ENCODE data around the gene TMEM175. TPM values are rescaled to one million over a fixed set of nuclear protein-coding genes. Genes with fewer than 3 reads are reported as not detected.

TMEM175 gene
- total RNA-seq, 1 donor from 2014 or later, result 24.5 TPM

DNA sequence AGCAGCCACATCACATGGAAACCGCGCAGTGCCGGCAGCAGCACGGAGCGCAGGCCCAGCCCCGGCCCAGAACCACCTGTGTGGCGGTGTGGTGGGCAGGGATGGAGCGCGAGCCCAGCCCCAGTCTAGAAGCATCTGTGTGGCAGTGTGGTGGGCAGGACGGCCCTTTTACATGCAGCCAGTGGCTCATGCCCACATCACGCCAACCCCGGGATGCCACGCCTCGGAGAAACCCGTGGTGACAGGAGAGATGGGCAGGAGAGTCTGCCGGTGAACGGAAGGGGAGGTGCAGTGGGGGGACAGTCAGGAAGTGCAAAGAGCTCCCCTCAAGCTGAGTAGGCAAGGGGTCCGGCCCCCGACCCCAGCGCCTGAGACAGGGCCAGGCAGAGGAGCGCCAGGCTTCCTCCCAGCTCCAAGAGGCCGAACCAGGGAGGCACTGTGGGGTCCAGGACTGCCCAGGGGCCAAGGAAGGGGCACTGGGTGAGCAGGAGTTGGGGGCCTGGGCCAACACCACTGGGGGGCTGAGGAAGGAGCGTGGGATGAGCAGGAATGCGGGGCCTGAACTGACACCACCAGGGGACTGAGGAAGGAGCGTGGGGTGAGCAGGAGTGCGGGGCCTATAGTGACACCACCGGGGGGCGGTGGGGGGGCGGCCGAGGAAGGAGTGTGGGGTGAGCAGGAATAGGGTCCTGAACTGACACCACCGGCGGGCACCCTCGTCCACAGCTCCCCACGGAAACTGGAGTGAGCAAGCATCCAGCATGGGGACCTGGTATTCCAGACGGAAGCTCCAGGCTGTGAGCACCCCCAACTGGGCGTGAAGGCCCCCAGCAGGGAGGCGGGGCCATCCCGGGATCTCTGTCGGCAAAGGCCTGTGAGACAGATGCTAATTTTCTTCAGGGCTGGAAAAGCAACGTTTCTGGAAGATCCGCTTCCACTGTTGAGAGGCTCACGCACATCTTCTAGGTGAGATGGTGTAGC lies 28.9 kb upstream of the TMEM175 start:
- TF ChIP-seq, protein P1, sequence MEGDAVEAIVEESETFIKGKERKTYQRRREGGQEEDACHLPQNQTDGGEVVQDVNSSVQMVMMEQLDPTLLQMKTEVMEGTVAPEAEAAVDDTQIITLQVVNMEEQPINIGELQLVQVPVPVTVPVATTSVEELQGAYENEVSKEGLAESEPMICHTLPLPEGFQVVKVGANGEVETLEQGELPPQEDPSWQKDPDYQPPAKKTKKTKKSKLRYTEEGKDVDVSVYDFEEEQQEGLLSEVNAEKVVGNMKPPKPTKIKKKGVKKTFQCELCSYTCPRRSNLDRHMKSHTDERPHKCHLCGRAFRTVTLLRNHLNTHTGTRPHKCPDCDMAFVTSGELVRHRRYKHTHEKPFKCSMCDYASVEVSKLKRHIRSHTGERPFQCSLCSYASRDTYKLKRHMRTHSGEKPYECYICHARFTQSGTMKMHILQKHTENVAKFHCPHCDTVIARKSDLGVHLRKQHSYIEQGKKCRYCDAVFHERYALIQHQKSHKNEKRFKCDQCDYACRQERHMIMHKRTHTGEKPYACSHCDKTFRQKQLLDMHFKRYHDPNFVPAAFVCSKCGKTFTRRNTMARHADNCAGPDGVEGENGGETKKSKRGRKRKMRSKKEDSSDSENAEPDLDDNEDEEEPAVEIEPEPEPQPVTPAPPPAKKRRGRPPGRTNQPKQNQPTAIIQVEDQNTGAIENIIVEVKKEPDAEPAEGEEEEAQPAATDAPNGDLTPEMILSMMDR (IDR thresholded peaks at IDR 0.05), result no peak
- no peak for ATAC-seq (ENCODE audit: low read depth)
- POLR2A ChIA-PET, result no interaction called here

GRCh38 chr4:905485-906338 lies 26.5 kb upstream of the TMEM175 start:
- H3K36me3 Mint-ChIP-seq (ENCODE audit: low read depth), result peaks cover 62% of the 10 kb centered on the region
- H3K4me3 Mint-ChIP-seq, result no peak overlapping the region
- ATAC-seq (ENCODE audit: low read depth) (no peak), DNase-seq (no peak)
- no peaks in the 10 kb centered on the region for H3K4me1 Mint-ChIP-seq
- ChIA-PET CTCF (no interaction called here), POLR2A (interaction anchor here (1.3 kb wide), 1 partner anchor 17 kb away, joined by 3 read pairs; no protein-coding TSS in a partner anchor)
- no peak overlapping the region for H3K27ac Mint-ChIP-seq
- intact Hi-C loops (cut with micrococcal nuclease), result no loop called here
- H3K9me3 Mint-ChIP-seq, result no peaks in the 10 kb centered on the region
- TF ChIP-seq, protein P1 (IDR thresholded peaks at IDR 0.05), result no peak
- H3K27me3 Mint-ChIP-seq, result no peaks in the 10 kb centered on the region

More for the DNA sequence above, 28.9 kb upstream of the TMEM175 start:
- Mint-ChIP-seq H3K9me3 (no peaks in the 10 kb centered on the region), H3K27ac (no peak overlapping the region), H3K36me3 (ENCODE audit: low read depth) (peaks cover 67% of the 10 kb centered on the region), H3K4me3 (no peak overlapping the region), H3K27me3 (no peaks in the 10 kb centered on the region), H3K4me1 (no peaks in the 10 kb centered on the region)
- intact Hi-C loops (cut with micrococcal nuclease), result no loop called here
- no peak for DNase-seq
- CTCF ChIA-PET, result no interaction called here

DNA sequence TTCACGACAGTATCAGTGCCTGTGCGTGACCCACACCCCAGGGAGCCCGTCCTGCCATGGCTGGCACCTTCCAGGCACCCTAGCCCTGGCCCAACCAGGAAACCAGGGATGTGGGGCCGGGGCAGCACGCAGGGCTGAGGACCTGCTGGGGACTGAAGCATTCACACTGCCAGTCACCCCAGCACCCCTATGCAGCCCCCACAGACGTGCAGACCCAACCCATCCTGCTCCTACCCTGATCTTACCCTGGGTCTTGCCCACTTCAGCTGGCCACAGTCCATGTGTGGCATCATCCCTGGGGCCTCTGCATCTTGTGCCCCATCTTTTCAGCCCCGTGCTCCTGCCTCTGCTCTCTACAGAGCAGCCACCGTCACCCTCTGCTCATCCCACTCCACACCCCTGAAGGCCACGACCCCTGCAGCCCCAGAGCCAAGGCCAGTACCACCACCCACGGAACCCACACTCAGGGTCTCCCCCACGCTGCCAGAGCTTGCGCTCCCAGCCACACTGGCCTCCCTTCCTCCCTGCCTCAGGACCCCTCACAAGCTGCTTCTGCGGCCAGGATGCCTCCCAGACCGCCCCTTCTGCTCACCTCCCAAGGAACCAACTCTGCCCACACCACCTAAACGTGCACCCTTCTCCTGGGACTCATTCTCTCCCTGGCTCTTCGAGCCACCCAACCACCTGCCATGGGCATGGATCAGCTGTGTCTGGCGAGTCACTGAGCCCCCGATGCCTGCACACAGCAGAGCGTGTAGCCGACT lies 25.7 kb upstream of the TMEM175 start:
- H3K4me1 Mint-ChIP-seq, result no peaks in the 10 kb centered on the region
- TF ChIP-seq, protein P1 (IDR thresholded peaks at IDR 0.05), result no peak
- no peak overlapping the region for H3K4me3 Mint-ChIP-seq
- ChIA-PET POLR2A (interaction anchor here (1.3 kb wide), 1 partner anchor 16 kb away, joined by 3 read pairs; no protein-coding TSS in a partner anchor), CTCF (no interaction called here)
- H3K27ac Mint-ChIP-seq, result peak overlapping the region; percentile 31
- H3K27me3 Mint-ChIP-seq, result no peaks in the 10 kb centered on the region
- H3K36me3 Mint-ChIP-seq (ENCODE audit: low read depth), result peaks cover 65% of the 10 kb centered on the region
- ATAC-seq (ENCODE audit: low read depth) (no peak), DNase-seq (no peak)
- H3K9me3 Mint-ChIP-seq, result no peaks in the 10 kb centered on the region
- intact Hi-C loops (cut with micrococcal nuclease), result no loop called here

DNA sequence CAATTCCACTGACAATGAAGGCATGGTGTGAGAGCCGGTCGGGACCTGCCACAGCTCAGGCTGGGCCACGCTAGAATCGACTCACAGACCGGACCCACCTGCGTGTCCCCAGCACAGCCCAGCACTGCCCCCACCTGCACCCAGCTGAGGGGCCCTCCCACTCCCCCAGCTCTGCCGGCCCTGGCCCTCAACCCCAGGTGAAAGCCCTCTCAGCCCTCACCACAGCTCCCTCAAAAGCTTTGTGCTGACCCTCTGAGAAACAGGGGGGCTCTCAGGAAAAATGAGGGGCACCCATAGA lies 25.2 kb upstream of the TMEM175 start:
- H3K27me3 Mint-ChIP-seq, result no peaks in the 10 kb centered on the region
- TF ChIP-seq, protein P1 (IDR thresholded peaks at IDR 0.05), result no peak
- no peaks in the 10 kb centered on the region for H3K9me3 Mint-ChIP-seq
- H3K4me1 Mint-ChIP-seq, result no peaks in the 10 kb centered on the region
- no peak overlapping the region for H3K27ac Mint-ChIP-seq
- no peak overlapping the region for H3K4me3 Mint-ChIP-seq
- ATAC-seq (ENCODE audit: low read depth), result no peak
- CTCF ChIA-PET, result no interaction called here
- H3K36me3 Mint-ChIP-seq (ENCODE audit: low read depth), result peaks cover 67% of the 10 kb centered on the region
- intact Hi-C loops (cut with micrococcal nuclease), result no loop called here
- POLR2A ChIA-PET, result interaction anchor here (1.3 kb wide), 1 partner anchor 16 kb away, joined by 3 read pairs; no protein-coding TSS in a partner anchor
- no peak for DNase-seq

All from activated B cell treated with CpG ODN at 0.5 μM for 24 hours (primary cell).